Tongue (tissue), 2 donors: Measurements from ENCODE around the gene CYLD. TPM values are rescaled to one million over a fixed set of nuclear protein-coding genes. Genes with fewer than 3 reads are reported as not detected.

ENCODE experiments used
- DNase-seq: peaks from one replicate; pipeline ENCODE4 v3.0.0-alpha.2; 2015
- total RNA-seq: library from RNA; depleted of rRNA; stranded (reverse); fragments of >200 nt; gene quantifications from one replicate; pipeline ENCODE4 v1.2.3, GENCODE V29; 2014

The CYLD gene
- total RNA-seq, 1 donor from 2014 or later: 60.7 TPM

DNA sequence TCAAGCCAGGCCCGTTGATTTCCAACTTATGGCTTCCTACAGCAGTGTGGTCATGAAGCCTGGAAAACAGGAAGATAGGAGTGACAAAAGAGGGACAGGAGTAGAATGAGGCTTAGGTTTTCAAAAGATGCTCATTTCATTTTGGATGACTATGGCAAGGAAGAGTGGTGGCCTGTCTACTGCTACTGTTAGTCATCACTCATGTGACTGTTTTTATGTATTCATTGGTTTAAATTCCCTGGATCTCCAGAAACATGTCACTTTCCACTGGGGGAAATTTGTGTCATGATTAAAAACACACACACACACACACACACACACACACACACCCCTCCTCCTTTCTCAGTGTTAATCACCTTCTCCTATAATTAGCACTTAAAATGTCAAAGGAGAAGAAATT, 1.1 kb upstream of the CYLD start:
- DNase-seq: no peak

- no peak for DNase-seq
These were observed 583 bp upstream of the CYLD start for GRCh38 chr16:50741225-50741780.

GRCh38 chr16:50742576-50743200, 802 bp downstream of the CYLD start:
- no peak for DNase-seq

DNA sequence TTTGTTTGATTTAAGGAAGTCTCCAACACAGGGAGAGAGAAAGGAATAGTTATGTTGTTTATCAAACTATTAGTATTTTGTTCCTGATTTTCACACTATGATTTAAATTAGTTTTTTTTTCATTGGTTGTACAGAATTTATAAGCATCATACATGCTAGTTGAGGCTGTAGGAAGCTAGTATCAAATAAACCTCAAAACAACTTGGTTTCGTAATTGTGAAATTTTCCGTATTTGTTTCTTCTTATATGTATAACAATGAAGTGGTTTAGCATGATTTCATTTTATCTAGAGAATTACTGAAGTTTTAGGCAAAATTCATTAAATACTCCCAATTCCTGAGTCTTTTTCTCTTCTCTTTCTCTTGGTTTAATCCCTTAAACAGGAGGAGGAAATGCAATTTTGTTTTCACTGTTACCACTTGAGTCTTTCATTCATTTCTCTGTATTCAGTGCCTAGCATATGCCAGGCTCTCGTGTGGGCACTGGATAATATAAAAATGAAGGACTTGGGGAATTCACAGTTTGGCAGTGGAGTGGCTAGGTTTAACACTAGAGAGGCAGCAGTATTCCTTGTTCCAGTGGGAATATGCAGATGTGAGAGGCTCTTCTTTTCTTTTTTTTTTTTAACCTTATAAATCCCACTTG, 1.8 kb downstream of the CYLD start:
- DNase-seq: no peak

DNA sequence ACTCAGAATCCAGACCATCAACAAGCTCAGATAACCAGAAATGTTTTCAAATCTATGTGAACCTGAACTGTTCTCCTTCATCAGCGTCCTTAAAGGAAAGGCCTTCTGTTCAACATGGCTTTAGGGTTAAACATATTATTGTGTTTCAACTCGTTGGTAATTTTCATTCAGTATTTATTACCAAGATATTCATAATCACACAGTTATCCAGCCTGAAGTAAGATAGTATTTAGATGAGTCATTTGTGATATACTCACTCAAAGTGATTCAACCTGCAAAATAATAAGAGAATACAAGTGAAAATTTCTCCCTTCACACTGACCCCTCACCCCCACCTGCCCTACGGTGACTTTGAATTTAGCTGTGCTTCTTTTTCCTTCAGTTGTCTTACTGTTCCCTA, 3.0 kb downstream of the CYLD start:
- DNase-seq: no peak

DNA sequence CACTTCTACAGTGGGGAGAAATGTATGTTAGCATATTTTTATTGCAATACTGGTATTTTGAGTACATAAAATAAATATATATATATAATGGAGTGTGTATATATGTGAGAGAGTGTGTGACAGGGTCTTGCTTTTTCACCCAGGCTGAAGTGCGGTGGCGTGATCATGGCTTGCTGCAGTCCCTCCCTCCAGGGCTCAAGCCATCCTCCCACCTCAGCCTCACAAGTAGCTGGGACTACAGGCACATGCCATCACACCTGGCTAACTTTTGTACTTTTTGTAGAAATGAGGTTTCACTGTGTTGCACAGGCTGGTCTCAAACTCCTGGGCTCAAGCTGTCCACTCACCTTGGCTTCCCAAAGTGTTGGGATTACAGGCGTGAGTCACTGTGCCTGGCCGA, 4.1 kb downstream of the CYLD start:
- no peak for DNase-seq

DNA sequence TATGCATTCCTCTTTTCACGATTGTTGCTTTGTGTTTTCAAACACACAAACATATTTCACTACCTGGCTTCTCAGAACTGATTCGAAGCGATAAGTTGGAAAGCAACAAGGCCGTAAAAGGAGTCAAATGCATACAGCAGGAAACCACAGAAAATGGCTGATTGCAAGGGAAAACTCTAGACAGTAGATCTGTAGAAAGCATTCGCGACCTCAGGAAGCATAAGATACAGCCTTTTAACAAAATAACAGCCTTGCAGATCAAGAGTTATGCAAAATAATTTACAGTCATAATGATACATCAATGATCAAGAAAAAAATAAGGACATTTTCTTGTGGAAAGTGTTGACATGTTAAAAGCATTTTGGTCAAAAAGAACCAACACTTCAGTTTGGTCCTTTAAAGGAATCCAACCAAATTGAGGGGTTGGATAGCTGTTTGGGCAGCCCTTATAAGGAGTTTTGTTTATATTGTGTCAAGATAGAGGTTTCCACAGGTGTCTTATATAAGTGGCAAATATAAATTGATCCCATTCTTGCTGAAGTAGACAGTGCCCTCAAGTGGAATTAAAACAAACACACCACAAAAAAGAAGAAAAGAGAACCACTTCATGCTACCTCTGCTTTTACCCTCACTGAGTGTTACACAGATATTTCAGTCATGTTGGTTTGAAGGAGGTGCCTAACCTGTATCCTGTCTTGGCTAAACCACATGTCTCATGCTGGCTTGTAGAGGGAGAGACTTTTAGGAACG, 5.5 kb downstream of the CYLD start:
- DNase-seq: peak; percentile 42

DNA sequence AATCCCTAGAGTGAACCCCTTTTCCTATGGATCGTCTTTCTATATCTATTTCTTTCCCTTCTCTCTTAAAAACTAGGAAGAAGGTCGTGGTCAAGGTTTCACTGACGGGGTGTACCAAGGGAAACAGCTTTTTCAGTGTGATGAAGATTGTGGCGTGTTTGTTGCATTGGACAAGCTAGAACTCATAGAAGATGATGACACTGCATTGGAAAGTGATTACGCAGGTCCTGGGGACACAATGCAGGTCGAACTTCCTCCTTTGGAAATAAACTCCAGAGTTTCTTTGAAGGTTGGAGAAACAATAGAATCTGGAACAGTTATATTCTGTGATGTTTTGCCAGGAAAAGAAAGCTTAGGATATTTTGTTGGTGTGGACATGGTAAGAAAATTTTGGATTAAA, 9.6 kb downstream of the CYLD start:
- DNase-seq: no peak

DNA sequence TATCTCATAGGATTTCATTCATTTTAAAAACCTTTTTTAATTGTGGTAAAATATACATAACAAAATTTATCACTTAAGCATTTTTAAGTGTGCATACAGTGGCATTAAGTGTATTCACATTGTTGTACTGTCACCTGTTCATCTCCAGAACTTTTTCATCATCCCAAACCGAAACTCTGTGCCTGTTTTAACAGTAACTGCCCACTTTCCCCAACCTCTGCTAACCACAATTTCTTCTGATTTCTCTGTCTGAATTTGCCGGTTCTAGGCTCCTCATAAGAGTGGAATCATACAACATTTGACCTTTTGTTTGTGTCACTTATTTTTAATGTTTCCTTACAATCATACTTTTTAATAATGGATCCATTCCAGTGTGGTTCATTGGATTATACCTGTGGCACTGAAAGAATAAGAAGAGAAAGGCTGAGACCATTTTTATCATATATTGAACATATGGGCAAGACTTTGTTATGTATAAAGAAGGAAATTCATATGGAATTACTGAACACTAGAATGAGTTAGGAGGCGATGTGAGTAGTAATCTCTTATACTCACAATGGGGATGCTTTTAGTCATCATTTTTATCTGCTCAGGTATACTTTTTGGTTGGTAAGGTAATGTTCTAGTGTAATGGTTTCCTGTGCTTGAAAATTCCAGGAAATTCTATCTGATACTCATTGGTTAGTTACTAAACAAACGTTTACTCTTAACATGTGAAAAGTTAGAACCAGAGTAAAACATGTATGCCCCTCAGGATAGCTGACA, 10.8 kb downstream of the CYLD start:
- DNase-seq: no peak

DNA sequence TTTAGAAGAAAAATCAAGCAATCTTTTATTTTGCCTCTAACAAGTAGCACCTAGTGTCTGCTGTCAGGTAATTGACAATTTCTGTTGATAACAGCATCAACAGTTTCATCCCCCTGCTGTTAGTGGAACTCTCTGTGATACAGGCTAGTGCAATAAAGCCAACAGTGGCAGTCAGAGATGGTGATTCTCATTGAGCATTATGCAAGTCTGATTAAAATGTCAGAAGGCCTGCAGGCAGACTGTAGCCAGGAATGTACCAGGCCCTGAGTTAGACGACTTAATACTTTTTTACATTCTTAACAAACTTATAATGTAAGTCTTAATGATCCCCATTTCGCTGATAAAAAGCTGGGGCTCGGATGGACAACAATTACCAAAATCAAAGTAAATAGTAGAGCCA, 14.6 kb downstream of the CYLD start:
- no peak for DNase-seq

- no peak for DNase-seq
These were observed 19.4 kb downstream of the CYLD start for GRCh38 chr16:50761267-50761666.

DNA sequence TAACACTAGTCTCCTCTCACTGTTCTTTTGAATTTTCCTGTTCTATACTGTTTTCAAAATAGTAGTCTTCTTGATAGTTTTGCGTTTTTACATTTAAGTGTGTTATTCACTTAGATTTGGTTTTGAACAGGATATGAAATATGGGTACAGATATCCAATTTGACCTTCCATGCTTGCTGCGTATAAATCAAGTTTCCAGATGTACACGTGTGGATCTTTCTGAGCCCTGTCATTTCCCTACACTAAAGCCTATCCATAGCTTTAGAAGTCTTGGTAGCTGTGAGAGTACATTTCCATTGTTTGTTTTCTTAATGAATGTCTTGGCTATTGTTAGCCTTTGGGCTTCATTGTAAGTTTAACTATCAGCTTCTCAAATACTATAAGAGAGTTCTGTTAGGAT, 20.4 kb downstream of the CYLD start:
- DNase-seq: no peak

DNA sequence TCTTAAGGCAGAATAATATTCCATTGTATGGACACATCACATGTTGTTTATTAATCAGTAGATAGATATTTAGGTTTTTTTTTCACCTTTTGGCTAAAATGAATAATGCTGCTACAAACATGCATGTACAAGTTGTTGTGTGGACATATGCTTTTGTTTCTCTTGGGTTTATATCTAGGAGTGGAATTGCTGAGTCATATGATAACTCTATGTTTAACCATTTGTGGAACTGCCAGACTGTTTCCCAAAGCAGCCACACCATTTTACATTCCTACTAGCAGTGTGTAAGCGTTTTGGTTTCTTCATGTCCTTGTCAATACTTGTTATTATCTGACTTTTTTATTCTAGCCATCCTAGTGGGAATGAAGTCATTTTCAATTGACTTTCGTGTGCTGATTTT, 21.3 kb downstream of the CYLD start:
- DNase-seq: no peak

DNA sequence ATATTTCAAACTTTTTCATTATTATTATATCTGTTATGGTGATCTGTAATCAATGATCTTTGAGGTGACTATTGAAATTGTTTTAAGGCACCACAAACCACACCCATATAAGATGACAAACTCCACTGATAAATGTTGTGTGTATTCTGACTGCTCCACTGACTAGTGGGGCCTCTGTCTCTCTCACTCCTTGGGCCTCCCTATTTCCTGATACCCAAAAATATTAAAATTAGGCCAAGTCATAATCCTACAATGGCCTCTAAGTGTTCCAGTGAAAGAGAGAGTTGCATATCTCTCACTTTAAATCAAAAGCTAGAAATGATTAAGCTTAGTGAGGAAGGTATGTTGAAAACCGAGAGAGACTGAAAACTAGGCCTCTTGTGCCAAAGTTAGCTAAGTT, 23.4 kb downstream of the CYLD start:
- DNase-seq: no peak

- DNase-seq: no peak
These were observed 24.0 kb downstream of the CYLD start for GRCh38 chr16:50765861-50766260.

- DNase-seq: no peak
These were observed 25.3 kb downstream of the CYLD start for GRCh38 chr16:50767197-50767596.

DNA sequence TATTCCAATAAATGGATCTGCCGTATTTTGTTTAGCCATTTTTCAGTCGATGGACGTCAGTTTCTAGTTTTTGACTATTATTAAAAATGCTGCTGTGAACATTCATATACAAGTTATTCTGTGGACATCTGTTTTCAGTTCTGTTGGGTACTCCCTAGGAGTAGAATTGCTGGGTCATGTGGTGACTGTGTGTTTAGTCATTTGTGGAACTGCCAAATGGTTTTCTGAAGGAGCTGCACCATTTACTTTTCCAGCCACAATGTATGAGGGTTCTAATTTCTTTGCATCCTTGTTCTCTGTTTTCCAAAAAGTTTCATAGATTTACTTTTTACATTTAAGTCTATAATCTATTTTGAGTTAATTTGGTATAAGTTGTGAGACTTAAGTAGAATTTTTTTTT, 29.5 kb downstream of the CYLD start:
- DNase-seq: no peak

DNA sequence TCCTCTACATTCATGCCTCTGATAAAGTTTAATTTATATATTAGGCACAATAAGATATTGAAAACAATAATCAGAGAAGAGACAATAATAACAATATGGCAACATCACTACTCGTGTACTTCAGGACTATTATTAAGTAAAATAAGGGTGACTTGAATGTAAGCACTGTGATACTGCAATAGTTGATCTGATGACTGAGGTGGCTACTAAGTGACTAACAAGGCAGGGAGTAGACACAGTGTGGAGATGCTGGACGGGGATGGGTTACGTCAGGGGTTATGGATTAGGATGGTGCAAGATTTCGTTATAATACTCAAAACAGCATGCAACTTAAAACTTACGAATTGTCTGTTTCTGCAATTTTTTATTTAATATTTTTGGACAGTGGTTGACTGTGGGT, 32.5 kb downstream of the CYLD start:
- no peak for DNase-seq

- no peak for DNase-seq
These were observed 33.1 kb downstream of the CYLD start for GRCh38 chr16:50774960-50775359.

- no peak for DNase-seq
These were observed 34.2 kb downstream of the CYLD start for GRCh38 chr16:50776037-50776436.

GRCh38 chr16:50778284-50779163, 36.6 kb downstream of the CYLD start:
- DNase-seq: no peak

DNA sequence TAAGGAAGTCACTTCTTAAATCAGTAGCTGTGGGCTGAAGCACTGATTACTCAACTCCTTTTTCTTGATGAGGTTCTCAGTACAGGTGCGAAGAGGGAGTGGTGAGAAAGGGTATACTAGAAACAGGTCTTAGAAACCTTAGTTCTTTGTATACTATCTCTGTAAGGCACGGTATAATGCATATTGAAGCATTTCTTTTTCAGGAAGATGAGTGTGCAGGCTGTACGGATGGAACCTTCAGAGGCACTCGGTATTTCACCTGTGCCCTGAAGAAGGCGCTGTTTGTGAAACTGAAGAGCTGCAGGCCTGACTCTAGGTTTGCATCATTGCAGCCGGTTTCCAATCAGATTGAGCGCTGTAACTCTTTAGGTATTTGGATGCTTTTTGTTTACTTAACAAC, 39.2 kb downstream of the CYLD start:
- DNase-seq: no peak
